SK-N-MC (cell line): ENCODE measurements around the gene AKR1D1.
"Not testable (repeated sequence)": the region's sequence is repeated elsewhere in the genome, so short reads cannot be mapped to it uniquely, and the experiment has no call there.

Experiments used
- EZH2 ChIP-seq: fragments of 200-600 bp; sonication (generic); IDR thresholded peaks from one replicate; pipeline ENCODE4 v1.6.1; 2017; ENCODE audit warnings: antibody characterized with exemption
- POLR2AphosphoS5 ChIP-seq: IDR thresholded peaks from 2 replicates; pipeline ENCODE4 v1.6.1; 2012; ENCODE audit warnings: mild to moderate bottlenecking, low read depth, low read length, borderline replicate concordance

DNA sequence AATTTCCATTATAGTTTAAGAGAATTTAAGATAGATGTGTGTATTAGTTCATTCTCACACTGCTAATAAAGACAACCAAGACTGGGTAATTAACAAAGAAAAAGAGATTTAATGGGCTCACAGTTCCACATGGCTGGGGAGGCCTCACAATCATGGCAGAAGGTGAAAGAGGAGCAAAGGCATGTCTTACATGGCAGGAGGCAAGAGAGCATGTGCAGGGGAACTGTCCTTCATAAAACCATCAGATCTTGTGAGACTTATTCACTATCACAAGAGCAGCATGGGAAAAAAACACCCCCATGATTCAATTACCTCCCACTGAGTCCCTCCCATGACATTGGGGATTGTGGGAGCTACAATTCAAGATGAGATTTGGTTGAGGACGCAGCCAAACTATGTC is 473 bp upstream of the AKR1D1 start:
- not testable (repeated sequence) for TF ChIP-seq POLR2AphosphoS5, EZH2
